ENCODE measurements around the gene DEPDC4.
"Not testable (repeated sequence)": the region's sequence is repeated elsewhere in the genome, so short reads cannot be mapped to it uniquely, and the experiment has no call there.

Gene DEPDC4

DNA sequence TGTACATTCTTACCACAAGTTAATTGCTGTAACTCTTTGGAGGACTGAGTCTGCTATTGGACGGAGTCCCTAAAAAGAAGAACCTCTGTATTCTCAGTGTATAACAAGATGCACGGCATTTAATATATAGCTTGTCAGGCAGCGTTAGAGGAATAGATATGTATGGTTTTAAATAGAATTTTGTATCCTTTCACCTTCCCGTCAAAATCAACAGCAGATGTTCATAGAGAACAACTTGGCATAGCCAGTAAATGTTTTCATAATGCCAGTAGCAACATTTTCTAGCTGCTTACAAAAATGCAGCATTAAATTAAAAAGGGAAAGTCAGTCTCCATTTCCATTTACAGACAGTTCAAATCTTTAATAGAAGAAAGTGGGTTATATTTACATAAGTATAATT, 6.9 kb upstream of the DEPDC4 start:
- no peak for TF ChIP-seq ZNF274 (IDR thresholded peaks at IDR 0.05; ENCODE audit: low read depth, low read length)

DNA sequence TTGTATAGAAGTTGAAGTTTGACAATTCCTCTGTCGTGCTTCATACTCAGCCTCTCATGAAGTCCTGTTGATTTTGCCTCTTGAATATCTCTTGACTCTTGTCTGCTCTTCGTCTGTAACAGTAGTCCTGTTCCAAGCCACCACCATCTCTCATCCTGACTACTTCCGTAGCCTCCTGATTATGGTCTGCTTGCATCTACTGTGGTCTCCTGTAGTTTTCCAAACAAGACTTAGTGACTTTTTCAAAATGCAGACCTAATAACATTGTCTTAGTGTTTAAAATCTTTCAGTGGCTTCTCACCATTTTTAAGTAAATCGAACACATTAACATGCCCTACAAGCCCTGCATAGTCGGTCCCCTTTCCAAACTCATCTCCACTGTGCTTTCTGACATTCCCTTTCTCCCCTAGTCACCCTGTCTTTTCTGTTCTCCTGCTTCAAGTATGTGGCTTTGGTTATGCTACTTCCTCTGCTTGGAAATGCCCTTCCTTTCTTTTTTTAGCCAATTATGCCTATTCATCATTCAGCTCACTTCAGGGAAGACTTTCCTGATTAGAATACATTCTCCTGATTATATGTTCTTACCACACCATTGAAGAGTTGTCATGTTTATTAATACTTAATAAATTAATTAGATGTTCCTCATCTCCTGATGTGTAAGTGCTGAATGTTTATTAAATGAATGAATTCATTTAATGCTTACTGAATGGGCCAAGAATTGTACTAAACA, 2.1 kb upstream of the DEPDC4 start:
- TF ChIP-seq ZNF274 (IDR thresholded peaks at IDR 0.05; ENCODE audit: low read depth, low read length) = no peak
- H3K4me3 ChIP-seq (ENCODE audit: low read length) = peak overlapping the region; percentile 92

More for the DNA sequence above, 6.9 kb upstream of the DEPDC4 start:
- H3K4me3 ChIP-seq (ENCODE audit: low read length) = no peak overlapping the region

- TF ChIP-seq ZNF274 (IDR thresholded peaks at IDR 0.05; ENCODE audit: low read depth, low read length) = no peak
- peak overlapping the region; percentile 92 for H3K4me3 ChIP-seq (ENCODE audit: low read length)
Observed at GRCh38 chr12:100267603-100268281, 863 bp upstream of the DEPDC4 start.

DNA sequence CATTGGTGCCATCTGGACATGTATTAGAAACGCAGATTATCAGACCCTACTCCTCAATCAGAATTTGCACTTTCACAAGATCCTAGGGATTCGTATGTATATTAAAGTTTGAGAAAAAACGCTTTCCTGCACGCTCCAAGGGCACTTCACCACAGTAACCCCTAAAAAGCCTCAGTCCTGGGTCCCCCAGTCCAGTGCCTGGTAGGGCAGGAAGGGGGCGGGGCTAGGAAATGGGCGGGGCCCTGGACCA, 369 bp downstream of the DEPDC4 start:
- TF ChIP-seq ZNF274 (IDR thresholded peaks at IDR 0.05; ENCODE audit: low read depth, low read length) = no peak
- peak overlapping the region; percentile 92 for H3K4me3 ChIP-seq (ENCODE audit: low read length)

DNA sequence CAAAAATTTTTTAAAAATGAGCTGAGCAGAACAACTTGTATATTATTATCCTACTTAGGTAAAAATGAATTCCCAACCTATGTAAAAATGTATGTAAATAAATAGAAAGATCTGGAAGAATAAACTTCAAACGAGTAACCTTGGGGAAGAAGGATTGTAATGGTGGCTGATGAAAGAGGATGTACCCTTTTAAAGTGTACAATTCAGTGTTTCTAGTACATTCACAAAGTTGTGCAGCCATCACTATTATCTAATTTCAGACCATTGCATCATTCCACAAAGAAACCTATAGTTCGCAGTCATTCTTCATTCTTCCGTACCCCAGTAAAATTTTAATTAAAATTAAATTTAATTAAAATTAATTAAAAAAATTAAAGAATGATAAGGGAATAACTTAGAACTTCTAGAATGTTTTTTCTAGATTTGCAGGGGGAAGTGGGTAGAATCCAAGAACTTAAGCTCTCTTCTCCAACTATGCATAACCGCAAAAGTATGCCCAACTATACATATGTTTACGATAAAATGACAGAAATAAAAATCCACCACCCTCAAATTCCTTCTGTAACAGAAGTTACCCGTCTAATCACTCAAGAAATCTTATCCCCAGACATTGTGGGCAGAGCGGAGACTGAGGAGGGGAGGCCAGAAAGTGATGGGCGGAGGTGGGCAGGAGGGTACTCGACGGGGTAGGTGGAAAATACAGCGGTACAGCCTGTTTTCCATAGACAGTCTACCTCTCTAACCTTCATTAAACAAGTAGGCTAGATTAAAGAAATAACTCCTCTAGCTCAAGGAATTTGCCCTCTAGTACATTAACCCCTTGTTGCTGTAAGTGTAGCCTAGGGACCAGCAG, 921 bp downstream of the DEPDC4 start:
- peak overlapping the region; percentile 92 for H3K4me3 ChIP-seq (ENCODE audit: low read length)
- no peak for TF ChIP-seq ZNF274 (IDR thresholded peaks at IDR 0.05; ENCODE audit: low read depth, low read length)

GRCh38 chr12:100265107-100265506, 1.8 kb downstream of the DEPDC4 start:
- H3K4me3 ChIP-seq (ENCODE audit: low read length) = not testable (repeated sequence)

- H3K4me3 ChIP-seq (ENCODE audit: low read length) = no peak overlapping the region
- no peak for TF ChIP-seq ZNF274 (IDR thresholded peaks at IDR 0.05; ENCODE audit: low read depth, low read length)
Observed at GRCh38 chr12:100263131-100263530, 3.7 kb downstream of the DEPDC4 start.

GRCh38 chr12:100258127-100258526, 8.8 kb downstream of the DEPDC4 start:
- H3K4me3 ChIP-seq (ENCODE audit: low read length) = no peak overlapping the region
- TF ChIP-seq ZNF274 (IDR thresholded peaks at IDR 0.05; ENCODE audit: low read depth, low read length) = no peak

DNA sequence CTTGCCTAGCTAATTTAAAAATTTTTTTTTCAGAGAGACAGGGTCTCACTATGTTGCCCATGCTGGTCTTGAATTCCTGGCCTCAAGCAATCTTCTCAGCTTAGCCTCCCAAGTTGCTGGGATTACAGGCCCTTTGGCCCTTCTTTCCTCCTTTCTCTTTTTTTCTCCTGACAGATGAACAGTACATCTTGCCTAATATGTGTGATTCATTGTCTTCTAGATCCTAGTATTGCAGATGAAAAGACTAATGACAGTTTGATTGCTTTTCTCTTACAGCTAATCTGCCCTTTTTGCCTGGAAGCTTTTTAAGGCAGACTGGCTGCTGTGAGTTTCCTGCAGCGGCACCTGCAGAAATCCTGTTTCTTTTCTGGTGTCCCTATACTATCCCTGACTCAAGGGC, 12.0 kb downstream of the DEPDC4 start:
- H3K4me3 ChIP-seq (ENCODE audit: low read length) = no peak overlapping the region
- TF ChIP-seq ZNF274 (IDR thresholded peaks at IDR 0.05; ENCODE audit: low read depth, low read length) = no peak

GRCh38 chr12:100253437-100253836, 13.4 kb downstream of the DEPDC4 start:
- no peak for TF ChIP-seq ZNF274 (IDR thresholded peaks at IDR 0.05; ENCODE audit: low read depth, low read length)
- H3K4me3 ChIP-seq (ENCODE audit: low read length) = no peak overlapping the region

DNA sequence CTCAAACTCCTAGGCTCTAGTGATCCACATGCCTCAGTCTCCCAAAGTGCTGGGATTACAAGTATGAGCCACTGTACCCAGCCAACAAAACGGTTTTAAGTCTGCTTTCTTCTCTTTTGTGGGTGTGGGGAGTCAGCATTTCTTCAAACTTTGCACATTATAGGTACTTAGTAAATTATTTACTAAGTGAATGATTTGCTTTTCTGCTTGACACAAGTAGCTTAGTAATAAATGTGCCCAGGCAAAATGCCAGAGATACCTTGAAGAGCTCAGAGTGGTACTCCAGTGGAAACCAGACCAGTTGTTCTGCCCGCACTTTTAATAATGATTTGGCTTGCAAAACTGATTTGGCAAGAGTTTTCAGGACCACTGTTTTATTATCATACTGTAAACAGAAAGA, 15.0 kb downstream of the DEPDC4 start:
- no peak for TF ChIP-seq ZNF274 (IDR thresholded peaks at IDR 0.05; ENCODE audit: low read depth, low read length)
- no peak overlapping the region for H3K4me3 ChIP-seq (ENCODE audit: low read length)

DNA sequence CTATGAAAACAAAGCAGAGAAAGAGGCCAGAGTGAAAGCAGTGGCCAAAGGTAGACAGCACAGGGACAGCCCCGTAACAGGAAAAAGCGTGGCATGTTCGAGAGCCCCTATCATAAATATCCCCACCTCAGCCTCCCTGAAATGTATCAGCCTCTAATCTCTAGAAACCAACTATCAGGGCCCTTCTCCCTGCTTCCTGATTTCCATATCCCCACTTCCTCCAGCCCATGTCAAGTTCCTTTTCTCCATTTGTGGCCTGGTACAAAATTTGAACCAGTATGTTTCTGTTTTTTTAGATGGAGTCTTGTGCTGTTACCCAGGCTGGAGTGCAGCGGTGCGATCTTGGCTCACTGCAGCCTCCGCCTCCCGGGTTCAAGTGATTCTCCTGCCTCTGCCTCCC, 16.9 kb downstream of the DEPDC4 start:
- TF ChIP-seq ZNF274 (IDR thresholded peaks at IDR 0.05; ENCODE audit: low read depth, low read length) = no peak
- H3K4me3 ChIP-seq (ENCODE audit: low read length) = no peak overlapping the region

DNA sequence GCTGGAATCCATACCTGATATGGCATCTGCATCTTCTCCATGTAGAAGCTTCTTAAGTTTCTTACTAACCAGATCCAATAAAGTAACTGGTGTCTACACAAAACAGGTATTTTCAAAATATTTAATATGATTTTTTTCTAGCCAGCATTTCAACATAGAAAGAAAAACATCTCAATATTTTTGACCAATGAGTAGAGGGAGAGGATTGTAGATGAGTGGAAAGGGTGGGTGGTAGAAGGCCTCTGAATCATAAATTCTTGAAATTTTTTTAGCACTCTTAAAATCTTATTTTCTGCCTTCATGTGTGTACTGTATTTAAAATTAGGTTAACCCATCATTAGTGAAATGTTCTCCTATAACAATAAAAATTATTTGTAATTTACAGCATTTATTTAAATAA, 18.0 kb downstream of the DEPDC4 start:
- no peak for TF ChIP-seq ZNF274 (IDR thresholded peaks at IDR 0.05; ENCODE audit: low read depth, low read length)
- H3K4me3 ChIP-seq (ENCODE audit: low read length) = no peak overlapping the region

GRCh38 chr12:100247765-100248164, 19.1 kb downstream of the DEPDC4 start:
- no peak for TF ChIP-seq ZNF274 (IDR thresholded peaks at IDR 0.05; ENCODE audit: low read depth, low read length)
- H3K4me3 ChIP-seq (ENCODE audit: low read length) = no peak overlapping the region

DNA sequence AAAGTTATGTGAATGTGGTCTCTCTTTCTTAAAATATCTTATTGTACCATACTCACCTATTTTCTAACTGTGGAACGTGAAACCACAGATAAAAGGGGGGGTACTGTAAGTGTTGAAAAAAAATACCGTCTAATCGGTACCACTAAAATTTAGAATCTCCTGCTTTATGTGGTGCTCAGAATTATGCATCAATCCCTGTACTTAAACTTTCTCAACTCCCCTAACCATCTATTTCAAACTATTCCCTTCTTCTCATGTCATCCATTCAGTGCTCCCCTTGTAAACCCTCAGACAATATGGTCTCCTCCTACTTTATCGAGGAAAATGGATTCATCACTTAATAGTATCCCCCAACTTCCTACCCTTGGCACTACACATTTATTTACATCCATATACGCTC, 23.7 kb downstream of the DEPDC4 start:
- no peak for TF ChIP-seq ZNF274 (IDR thresholded peaks at IDR 0.05; ENCODE audit: low read depth, low read length)
- no peak overlapping the region for H3K4me3 ChIP-seq (ENCODE audit: low read length)
